GM12878 (cell line): ENCODE measurements around the gene BTBD9. TPM values are rescaled to one million over a fixed set of nuclear protein-coding genes. Genes with fewer than 3 reads are reported as not detected.

Experiments
- ATAC-seq: fragments of 200-7000 bp; cut with Tn5 transposase; 3 replicates; pipeline ENCODE4 v1.9.1; 2020; ENCODE audit warnings: mild to moderate bottlenecking, moderate library complexity
- BruUV-seq: library from RNA; stranded (reverse); fragments of 400-500 nt; replicated peaks from 2 replicates; lab custom pipeline; 2021; lab: Mats Ljungman, UMichigan
- CTCF ChIA-PET: fragments of 300-600 bp; sonication (Branson Sonifier 250); formaldehyde crosslinking; extraction: SDS; loops from one replicate; lab custom pipeline; 2021; ENCODE audit warnings: inconsistent platforms; lab: Yijun Ruan, JAX
- POLR2A ChIA-PET: fragments of 350-600 bp; formaldehyde crosslinking; extraction: SDS; loops from one replicate; lab custom pipeline; 2021; ENCODE audit warnings: inconsistent platforms; lab: Charles Lee
- RAD21 ChIA-PET: fragments of 300-600 bp; sonication (Branson Sonifier 250); formaldehyde crosslinking; loops from one replicate; lab custom pipeline; 2023; ENCODE audit warnings: antibody characterized with exemption; ENCODE audit not compliant: unreplicated experiment; lab: Charles Lee
- SMC1A ChIA-PET: fragments of 300-600 bp; sonication (Branson Sonifier 250); formaldehyde crosslinking; loops from one replicate; lab custom pipeline; 2023; ENCODE audit not compliant: unreplicated experiment, uncharacterized antibody; lab: Charles Lee
- DNase-seq: peaks from one replicate; pipeline ENCODE4 v3.0.0-alpha.2; 2011; ENCODE audit warnings: low read depth, low spot score
- FAIRE-seq: peaks from 3 replicates; lab custom pipeline; 2011; peaks lifted over from hg19 to GRCh38; lab: Jason Lieb, UNC
- H2AFZ ChIP-seq: 2 replicates; pipeline ENCODE4 v1.6.0; 2011; ENCODE audit warnings: low read depth, low read length, control low read depth; ENCODE audit not compliant: control insufficient read depth
- H3K27ac ChIP-seq: 2 replicates; pipeline ENCODE4 v1.5.1; 2011; ENCODE audit warnings: control low read depth; ENCODE audit not compliant: control insufficient read depth, insufficient read depth
- H3K27me3 ChIP-seq, 2 experiments: replicated peaks in 1 of 2; 2 replicates each; pipeline versions ENCODE4 v1.6.0 to v1.6.1; 2011; ENCODE audit warnings: low read length in 1 of 2; ENCODE audit not compliant: control insufficient read depth in 2 of 2, insufficient read depth in 2 of 2
- H3K36me3 ChIP-seq, 2 experiments: 2 replicates each; pipeline ENCODE4 v1.5.1; 2011; ENCODE audit warnings: low read length in 1 of 2; ENCODE audit not compliant: control insufficient read depth in 2 of 2, insufficient read depth in 2 of 2
- H3K4me1 ChIP-seq: 2 replicates; pipeline ENCODE4 v1.6.1; 2011; ENCODE audit warnings: mild to moderate bottlenecking, low read length, moderate library complexity, mixed read lengths; ENCODE audit not compliant: control insufficient read depth, insufficient read depth
- H3K4me2 ChIP-seq: 2 replicates; pipeline ENCODE4 v1.6.0; 2011; ENCODE audit warnings: control low read depth; ENCODE audit not compliant: control insufficient read depth, insufficient read depth
- H3K4me3 ChIP-seq: fragments of 200-600 bp; sonication (generic); 2 replicates; pipeline ENCODE4 v1.5.1; 2016
- H3K79me2 ChIP-seq: 2 replicates; pipeline ENCODE4 v1.6.0; 2011; ENCODE audit warnings: low read length; ENCODE audit not compliant: control insufficient read depth, insufficient read depth
- H3K9ac ChIP-seq: 2 replicates; pipeline ENCODE4 v1.8.0; 2011; ENCODE audit warnings: low read length, control low read depth, mixed read lengths; ENCODE audit not compliant: control insufficient read depth, insufficient read depth
- H3K9me3 ChIP-seq: replicated peaks from 3 replicates; pipeline ENCODE4 v1.5.1; 2011; ENCODE audit warnings: mild to moderate bottlenecking, low read length; ENCODE audit not compliant: control insufficient read depth, insufficient read depth
- H4K20me1 ChIP-seq: 2 replicates; pipeline ENCODE4 v1.6.0; 2011; ENCODE audit not compliant: control insufficient read depth, insufficient read depth
- BACH1 ChIP-seq: fragments of 450-650 bp; IDR thresholded peaks from 2 replicates; pipeline ENCODE4 v1.6.1; 2017; ENCODE audit warnings: mild to moderate bottlenecking, borderline replicate concordance
- CREM ChIP-seq: IDR thresholded peaks from 2 replicates; pipeline ENCODE4 v1.6.1; 2014; ENCODE audit warnings: antibody characterized with exemption, low read depth
- FOXK2 ChIP-seq: fragments of 450-650 bp; IDR thresholded peaks from 2 replicates; pipeline ENCODE4 v1.6.1; 2017; ENCODE audit warnings: mild to moderate bottlenecking, moderate library complexity
- HSF1 ChIP-seq: fragments of 150-350 bp; IDR thresholded peaks from 2 replicates; pipeline ENCODE4 v1.6.1; 2014; ENCODE audit warnings: mild to moderate bottlenecking, low read depth, low read length
- ZBTB11 ChIP-seq: fragments of 450-650 bp; formaldehyde crosslinking; IDR thresholded peaks from 2 replicates; pipeline ENCODE4 v1.5.0; 2022; ENCODE audit warnings: mild to moderate bottlenecking, missing genetic modification characterization
- WGBS: methylation state at CpG from one replicate; pipeline ENCODE4 v1.1.6; 2016; ENCODE audit warnings: low lambda C conversion rate; ENCODE audit not compliant: insufficient replicate concordance, insufficient coverage; ENCODE audit errors: missing lambda C conversion rate; 5-methylcytosine and 5-hydroxymethylcytosine counted together
- in situ Hi-C: fragments of 300-500 bp; cut with MboI; formaldehyde crosslinking; loops from 9 replicates; pipeline ENCODE4 v1.14.3; 2018; ENCODE audit warnings: mixed read lengths
- intact Hi-C: fragments of 100-400 bp; cut with micrococcal nuclease; formaldehyde crosslinking; loops from one replicate; pipeline ENCODE4 v1.14.2; 2022; ENCODE audit not compliant: unreplicated experiment
- polyA plus RNA-seq, 11 experiments: library from polyadenylated mRNA; depleted of rRNA in 4 of 11; unstranded in 6 of 11; stranded (reverse) in 5 of 11; fragments of >200 nt; fragmentation: Nextera tagmentation in 4 of 11; fragmentation: Illumina TruSeq in 1 of 11; extraction: Ambion mirVana in 4 of 11; extraction: Trizol in 1 of 11; gene quantifications; 1 replicate in 1 of 11; 2 replicates in 10 of 11; pipeline versions ENCODE4 v1.2.1 to v1.2.3, GENCODE V29; 2011 to 2016; ENCODE audit warnings: inconsistent platforms in 2 of 11, missing spikeins in 2 of 11, low read depth in 1 of 11
- total RNA-seq, 4 experiments: library from RNA; depleted of rRNA in 3 of 4; stranded (reverse); fragments of >200 nt in 3 of 4; fragmentation: Illumina TruSeq in 1 of 4; extraction: Trizol in 1 of 4; gene quantifications; 2 replicates each; pipeline versions ENCODE4 v1.2.1 to v1.2.3, GENCODE V29; 2013 to 2021
- TF ChIP-seq, protein P1 (sequence below): IDR thresholded peaks from 2 replicates; pipeline ENCODE4 v1.6.1; 2011; ENCODE audit warnings: borderline replicate concordance, low read depth, mild to moderate bottlenecking, moderate library complexity, low read length; ENCODE audit not compliant: insufficient read depth, poor library complexity, severe bottlenecking

Gene BTBD9
- total and polyA plus RNA-seq, 10 of the 15 experiments (the other 5 are each of a cell fraction or from before 2014, with no cell fraction given), result 0.22 to 8.6 (median 4.6) TPM

GRCh38 chr6:38167598-38167997 lies 472.1 kb downstream of the BTBD9 start:
- Histone ChIP-seq H3K4me1 (no peaks in the 10 kb centered on the region), H3K4me2 (no peak overlapping the region), H3K79me2 (no peaks in the 10 kb centered on the region), H3K36me3 (no peaks in the 10 kb centered on the region; a peak in 1 of 4 replicates), H3K27ac (no peak overlapping the region), H3K27me3 (no peaks in the 10 kb centered on the region), H3K4me3 (no peak overlapping the region), H2AFZ (no peak overlapping the region), H3K9me3 (no peaks in the 10 kb centered on the region), H3K9ac (no peak overlapping the region), H4K20me1 (no peaks in the 10 kb centered on the region)
- ChIA-PET CTCF (no interaction called here), RAD21 (no interaction called here), SMC1A (no interaction called here), POLR2A (no interaction called here)
- ATAC-seq (no peak), DNase-seq (no peak), FAIRE-seq (no peak)
- 76% methylated on average over 11 of the region's 11 CpGs for WGBS
- intact Hi-C loops, result no loop called here
- TF ChIP-seq, protein P1, sequence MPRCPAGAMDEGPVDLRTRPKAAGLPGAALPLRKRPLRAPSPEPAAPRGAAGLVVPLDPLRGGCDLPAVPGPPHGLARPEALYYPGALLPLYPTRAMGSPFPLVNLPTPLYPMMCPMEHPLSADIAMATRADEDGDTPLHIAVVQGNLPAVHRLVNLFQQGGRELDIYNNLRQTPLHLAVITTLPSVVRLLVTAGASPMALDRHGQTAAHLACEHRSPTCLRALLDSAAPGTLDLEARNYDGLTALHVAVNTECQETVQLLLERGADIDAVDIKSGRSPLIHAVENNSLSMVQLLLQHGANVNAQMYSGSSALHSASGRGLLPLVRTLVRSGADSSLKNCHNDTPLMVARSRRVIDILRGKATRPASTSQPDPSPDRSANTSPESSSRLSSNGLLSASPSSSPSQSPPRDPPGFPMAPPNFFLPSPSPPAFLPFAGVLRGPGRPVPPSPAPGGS, result no peak
- TF ChIP-seq HSF1 (no peak), ZBTB11 (no peak), BACH1 (no peak), FOXK2 (no peak), CREM (no peak)
- no TSS peak for BruUV-seq
- in situ Hi-C loops, result no loop called here
